Adrenal gland (tissue), 5 donors: ENCODE results near the gene PUS7.

Source experiments
- POLR2A ChIP-seq, 2 donors: fragments of 450-650 bp; IDR thresholded peaks; one replicate each; pipeline ENCODE4 v1.6.1; 2017; ENCODE audit warnings: antibody characterized with exemption in 2 of 2, mild to moderate bottlenecking in 2 of 2, moderate library complexity in 1 of 2
- TF ChIP-seq, protein P1 (sequence below), 6 experiments: fragments of 450-650 bp in 4 of 6; fragments of 200-600 bp in 2 of 6; sonication (generic) in 1 of 6; IDR thresholded peaks; 1 replicate in 5 of 6; 2 replicates in 1 of 6; pipeline versions ENCODE4 v1.5.1 to v1.8.0; 2016 to 2021; ENCODE audit warnings: antibody characterized with exemption in 6 of 6, mild to moderate bottlenecking in 2 of 6, moderate library complexity in 1 of 6
- donor health status: DM: no; HTN: no; CAD: no.

DNA sequence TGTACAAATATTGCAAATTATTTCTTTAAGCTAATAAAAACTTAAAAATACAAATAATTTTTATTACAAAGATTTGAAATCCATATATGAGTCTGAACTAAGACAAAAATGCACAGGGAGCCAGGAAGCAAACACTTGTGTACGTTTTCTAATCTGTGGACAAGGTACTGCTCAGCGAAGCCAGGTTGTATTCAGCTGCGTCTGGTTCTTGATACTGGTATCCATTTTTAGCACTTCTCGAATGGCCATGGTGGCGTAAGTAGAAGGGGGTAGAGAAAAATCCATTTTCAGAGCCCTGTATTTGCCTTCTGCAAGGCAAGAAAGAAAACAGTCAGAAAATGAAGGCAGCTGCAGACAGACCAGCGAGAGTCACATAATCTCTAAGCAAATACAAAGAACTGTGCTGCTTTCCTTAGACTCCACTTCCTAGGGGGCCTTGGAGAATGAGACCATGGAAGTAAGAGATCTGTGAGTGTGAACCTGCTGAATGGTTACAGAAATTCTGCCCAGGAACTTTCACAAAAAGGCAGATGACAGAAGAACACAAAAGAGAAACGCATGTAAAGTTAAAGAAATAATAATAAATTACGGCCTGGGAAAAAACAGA lies 64.3 kb downstream of the PUS7 start:
- TF ChIP-seq, protein P1, sequence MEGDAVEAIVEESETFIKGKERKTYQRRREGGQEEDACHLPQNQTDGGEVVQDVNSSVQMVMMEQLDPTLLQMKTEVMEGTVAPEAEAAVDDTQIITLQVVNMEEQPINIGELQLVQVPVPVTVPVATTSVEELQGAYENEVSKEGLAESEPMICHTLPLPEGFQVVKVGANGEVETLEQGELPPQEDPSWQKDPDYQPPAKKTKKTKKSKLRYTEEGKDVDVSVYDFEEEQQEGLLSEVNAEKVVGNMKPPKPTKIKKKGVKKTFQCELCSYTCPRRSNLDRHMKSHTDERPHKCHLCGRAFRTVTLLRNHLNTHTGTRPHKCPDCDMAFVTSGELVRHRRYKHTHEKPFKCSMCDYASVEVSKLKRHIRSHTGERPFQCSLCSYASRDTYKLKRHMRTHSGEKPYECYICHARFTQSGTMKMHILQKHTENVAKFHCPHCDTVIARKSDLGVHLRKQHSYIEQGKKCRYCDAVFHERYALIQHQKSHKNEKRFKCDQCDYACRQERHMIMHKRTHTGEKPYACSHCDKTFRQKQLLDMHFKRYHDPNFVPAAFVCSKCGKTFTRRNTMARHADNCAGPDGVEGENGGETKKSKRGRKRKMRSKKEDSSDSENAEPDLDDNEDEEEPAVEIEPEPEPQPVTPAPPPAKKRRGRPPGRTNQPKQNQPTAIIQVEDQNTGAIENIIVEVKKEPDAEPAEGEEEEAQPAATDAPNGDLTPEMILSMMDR (IDR thresholded peaks at IDR 0.05) = no peak
- no peak for TF ChIP-seq POLR2A (IDR thresholded peaks at IDR 0.05)
